Tongue (tissue), 1 donor: Measurements from ENCODE around the gene FGF9. TPM values are rescaled to one million over a fixed set of nuclear protein-coding genes. Genes with fewer than 3 reads are reported as not detected.

Source experiments
- total RNA-seq: library from RNA; depleted of rRNA; stranded (reverse); fragments of >200 nt; gene quantifications from one replicate; pipeline ENCODE4 v1.2.3, GENCODE V29; 2014

FGF9 gene
- total RNA-seq, 1 donor from 2014 or later = 3.1 TPM

Other genes with a start within 250 kb of the FGF9 start
- gene ZDHHC20, start 211.8 kb upstream of the FGF9 start, total RNA-seq = 87.8 TPM
- gene MICU2, start 66.9 kb upstream of the FGF9 start, total RNA-seq = 149 TPM